ENCODE data around the gene MYH3.

DNA sequence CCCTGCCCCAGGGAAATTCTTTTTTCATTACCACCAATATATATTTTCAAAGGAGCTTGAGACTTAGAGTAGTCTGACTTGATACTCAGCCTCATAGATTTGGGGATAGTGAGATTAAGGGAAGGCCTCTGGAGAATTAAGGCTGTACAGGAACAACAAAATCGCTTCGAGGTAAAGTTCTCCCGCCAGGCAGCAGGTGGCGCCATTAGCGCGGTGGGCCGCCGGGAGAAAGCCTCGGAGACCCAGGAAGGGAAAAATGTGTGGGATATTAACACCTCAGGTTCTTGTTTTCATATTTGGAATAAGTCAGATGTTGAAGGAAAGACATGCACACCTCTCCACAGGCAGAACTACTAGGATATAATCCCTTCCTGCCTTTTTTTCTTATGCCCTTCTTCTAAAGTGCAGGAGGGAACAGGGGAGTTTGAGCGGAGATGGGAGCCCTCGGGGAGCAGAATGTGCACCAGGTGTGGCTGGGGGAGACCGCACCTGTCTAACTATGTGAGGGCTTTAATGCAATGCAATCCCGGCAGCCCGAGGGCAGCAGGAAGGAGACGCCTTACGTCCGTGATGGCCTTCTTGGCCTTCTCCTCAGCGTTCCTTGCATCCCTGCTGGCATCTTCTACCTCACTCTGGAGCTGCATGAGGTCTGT is 25.9 kb downstream of the MYH3 start:
- TF ChIP-seq YY1 (IDR thresholded peaks at IDR 0.05) (no peak), CTCF (IDR thresholded peaks at IDR 0.05; ENCODE audit: low read depth, low read length, missing input control) (peak; percentile 62), HNF4A (conservative IDR thresholded peaks at IDR 0.05) (no peak)
